CD14-positive monocyte (primary cell): ENCODE measurements around the gene ERO1B. TPM values are rescaled to one million over a fixed set of nuclear protein-coding genes. Genes with fewer than 3 reads are reported as not detected.

Source experiments
- DNase-seq, 3 donors: peaks; one replicate each; pipeline ENCODE4 v3.0.0-alpha.2; 2011 to 2022
- H2AFZ ChIP-seq: 2 replicates; pipeline ENCODE4 v1.6.0; 2012; ENCODE audit warnings: mild to moderate bottlenecking, low read depth, low read length, inconsistent platforms; ENCODE audit not compliant: insufficient read depth, poor library complexity, severe bottlenecking
- H3K27ac ChIP-seq, 2 donors: 1 replicate in 1 of 2; 2 replicates in 1 of 2; pipeline ENCODE4 v1.5.1; 2012 to 2013; ENCODE audit warnings: low read length in 2 of 2, control low read depth in 1 of 2, inconsistent platforms in 1 of 2, low read depth in 1 of 2, mild to moderate bottlenecking in 1 of 2
- H3K27me3 ChIP-seq, 2 donors: one replicate each; pipeline versions ENCODE4 v1.6.0 to v1.6.1; 2011 to 2013; ENCODE audit warnings: low read length in 2 of 2; ENCODE audit not compliant: control insufficient read depth in 2 of 2, insufficient read depth in 2 of 2
- H3K36me3 ChIP-seq, 2 donors: replicated peaks in 1 of 2; 1 replicate in 1 of 2; 2 replicates in 1 of 2; pipeline versions ENCODE4 v1.5.1 to v1.6.1; 2012 to 2013; ENCODE audit warnings: low read length in 2 of 2, control low read depth in 1 of 2, inconsistent platforms in 1 of 2, mild to moderate bottlenecking in 1 of 2; ENCODE audit not compliant: insufficient read depth in 2 of 2, control insufficient read depth in 1 of 2
- H3K4me1 ChIP-seq, 2 donors: 1 replicate in 1 of 2; 2 replicates in 1 of 2; pipeline versions ENCODE4 v1.5.1 to v1.6.1; 2012 to 2013; ENCODE audit warnings: low read length in 2 of 2, control low read depth in 1 of 2, inconsistent platforms in 1 of 2, mild to moderate bottlenecking in 1 of 2, moderate library complexity in 1 of 2; ENCODE audit not compliant: insufficient read depth in 2 of 2, control insufficient read depth in 1 of 2
- H3K4me2 ChIP-seq: replicated peaks from 2 replicates; pipeline ENCODE3; 2012; ENCODE audit warnings: low read length, moderate library complexity, mild to moderate bottlenecking; ENCODE audit not compliant: poor library complexity, severe bottlenecking; ENCODE audit errors: extremely low read depth
- H3K4me3 ChIP-seq, 3 experiments: fragments of 200-600 bp in 1 of 3; sonication (generic) in 1 of 3; replicated peaks in 1 of 3; 1 replicate in 2 of 3; 2 replicates in 1 of 3; pipeline ENCODE4 v1.5.1; 2011 to 2013; ENCODE audit warnings: low read length in 3 of 3, mild to moderate bottlenecking in 3 of 3, control low read depth in 2 of 3, low read depth in 2 of 3, inconsistent platforms in 1 of 3, moderate library complexity in 1 of 3
- H3K79me2 ChIP-seq: 2 replicates; pipeline ENCODE4 v1.6.0; 2012; ENCODE audit warnings: mild to moderate bottlenecking, control low read depth, inconsistent platforms, low read length, moderate library complexity; ENCODE audit not compliant: insufficient read depth
- H3K9ac ChIP-seq: 2 replicates; pipeline ENCODE4 v1.6.0; 2017; ENCODE audit warnings: low read length, mild to moderate bottlenecking; ENCODE audit not compliant: insufficient read depth, poor library complexity, severe bottlenecking
- H3K9me3 ChIP-seq, 2 donors: replicated peaks in 1 of 2; 1 replicate in 1 of 2; 2 replicates in 1 of 2; pipeline versions ENCODE4 v1.5.1 to v1.6.1; 2012 to 2013; ENCODE audit warnings: low read length in 2 of 2, control low read depth in 1 of 2; ENCODE audit not compliant: control insufficient read depth in 1 of 2, insufficient read depth in 1 of 2
- H4K20me1 ChIP-seq: 2 replicates; pipeline ENCODE4 v1.6.0; 2012; ENCODE audit warnings: mild to moderate bottlenecking, low read length, control low read depth, moderate library complexity; ENCODE audit not compliant: insufficient read depth
- H3K27ac Mint-ChIP-seq, 7 donors: one replicate each; pipeline ENCODE4 v1.8.0; 2020; ENCODE audit warnings: mild to moderate bottlenecking in 7 of 7, mixed read lengths in 7 of 7, moderate library complexity in 6 of 7, inconsistent platforms in 2 of 7
- H3K27me3 Mint-ChIP-seq, 3 donors: one replicate each; pipeline ENCODE4 v1.8.0; 2021 to 2022; ENCODE audit warnings: low read depth in 3 of 3, mild to moderate bottlenecking in 3 of 3, mixed read lengths in 3 of 3, moderate library complexity in 3 of 3, inconsistent platforms in 1 of 3
- H3K36me3 Mint-ChIP-seq, 2 donors: one replicate each; pipeline ENCODE4 v1.8.0; 2020; ENCODE audit warnings: mixed read lengths in 2 of 2, inconsistent platforms in 1 of 2, mild to moderate bottlenecking in 1 of 2
- H3K4me1 Mint-ChIP-seq: one replicate; pipeline ENCODE4 v1.8.0; 2020; ENCODE audit warnings: mild to moderate bottlenecking, mixed read lengths
- H3K4me3 Mint-ChIP-seq, 2 donors: one replicate each; pipeline ENCODE4 v1.8.0; 2020; ENCODE audit warnings: mild to moderate bottlenecking in 2 of 2, mixed read lengths in 2 of 2, moderate library complexity in 1 of 2
- H3K9me3 Mint-ChIP-seq, 7 donors: one replicate each; pipeline ENCODE4 v1.8.0; 2020 to 2022; ENCODE audit warnings: mixed read lengths in 7 of 7, mild to moderate bottlenecking in 6 of 7, moderate library complexity in 6 of 7, inconsistent platforms in 2 of 7
- CTCF ChIP-seq: fragments of 200-600 bp; IDR thresholded peaks from one replicate; pipeline ENCODE4 v1.8.0; 2022; ENCODE audit warnings: antibody characterized with exemption, mild to moderate bottlenecking
- WGBS: methylation state at CpG from one replicate; pipeline ENCODE4 v1.1.5; 2013; ENCODE audit warnings: missing lambda C conversion rate; ENCODE audit not compliant: insufficient coverage; 5-methylcytosine and 5-hydroxymethylcytosine counted together
- intact Hi-C, 2 donors: fragments of 100-400 bp; cut with micrococcal nuclease; formaldehyde crosslinking; loops; one replicate each; pipeline versions ENCODE4 v1.15.0 to v1.15.1; 2023
- polyA plus RNA-seq, 3 donors: library from polyadenylated mRNA; depleted of rRNA in 1 of 3; unstranded in 2 of 3; stranded (reverse) in 1 of 3; fragments of 300-500 nt in 2 of 3; fragments of >200 nt in 1 of 3; fragmentation: Illumina TruSeq in 2 of 3; gene quantifications; 1 replicate in 2 of 3; 2 replicates in 1 of 3; pipeline ENCODE4 v1.2.3, GENCODE V29; 2012 to 2021

ERO1B gene
- polyA plus RNA-seq, 3 donors: 2.7 to 4.2 (median 3.2) TPM

- no peak for DNase-seq
- Histone ChIP-seq H3K79me2 (peaks cover 39% of the 10 kb centered on the region), H3K4me2 (peak overlapping the region; percentile 92), H3K4me3 (peak overlapping the region; percentile 85 to 86 (median 86)), H3K9ac (peak overlapping the region; percentile 89), H4K20me1 (no peaks in the 10 kb centered on the region), H3K9me3 (no peaks in the 10 kb centered on the region), H3K36me3 (no peaks in the 10 kb centered on the region), H2AFZ (peak overlapping the region; percentile 96), H3K27ac (no peak overlapping the region), H3K27me3 (no peaks in the 10 kb centered on the region), H3K4me1 (peaks cover 29 to 35% of the 10 kb centered on the region in 2 donors)
- H3K4me3 Mint-ChIP-seq: peak overlapping the region; percentile 96 to 97
- H3K4me1 Mint-ChIP-seq: peaks cover 45% of the 10 kb centered on the region
- WGBS: no CpG with 5 or more reads among the region's 2 CpGs
- no peak for TF ChIP-seq CTCF
- no peaks in the 10 kb centered on the region for H3K36me3 Mint-ChIP-seq
- peak overlapping the region in 1 of 7 donors; percentile 85 for H3K27ac Mint-ChIP-seq
- peaks cover 0 to 3% (median 2%) of the 10 kb centered on the region in 3 donors for H3K27me3 Mint-ChIP-seq
- peaks cover 0 to 2% (median 0%) of the 10 kb centered on the region in 7 donors for H3K9me3 Mint-ChIP-seq
- intact Hi-C loops: loop anchor here in 1 of 2 donors (10.0 kb wide), 3 partner anchors 178 to 512 kb away; partner anchors contain the start of genes LGALS8 and MTR
Observed at GRCh38 chr1:236282719-236283118, 961 bp upstream of the ERO1B start.

- peaks cover 0 to 2% (median 0%) of the 10 kb centered on the region in 7 donors for H3K9me3 Mint-ChIP-seq
- Histone ChIP-seq H3K79me2 (peaks cover 40% of the 10 kb centered on the region), H3K27ac (peak overlapping the region in 1 of 2 donors; percentile 86), H4K20me1 (no peaks in the 10 kb centered on the region), H2AFZ (peak overlapping the region; percentile 96), H3K9me3 (no peaks in the 10 kb centered on the region), H3K27me3 (no peaks in the 10 kb centered on the region), H3K4me2 (peak overlapping the region; percentile 92), H3K36me3 (no peaks in the 10 kb centered on the region), H3K4me1 (peaks cover 29 to 35% of the 10 kb centered on the region in 2 donors), H3K9ac (peak overlapping the region; percentile 89), H3K4me3 (peak overlapping the region; percentile 85 to 86 (median 86))
- peaks cover 45% of the 10 kb centered on the region for H3K4me1 Mint-ChIP-seq
- H3K27me3 Mint-ChIP-seq: peaks cover 0 to 3% (median 2%) of the 10 kb centered on the region in 3 donors
- H3K36me3 Mint-ChIP-seq: no peaks in the 10 kb centered on the region
- DNase-seq: peak in 1 of 3 donors; percentile 26
- WGBS: no CpG with 5 or more reads among the region's 7 CpGs
- TF ChIP-seq CTCF: no peak
- H3K27ac Mint-ChIP-seq: peak overlapping the region in 4 of 7 donors; percentile 65 to 85 (median 68)
- peak overlapping the region; percentile 96 to 97 for H3K4me3 Mint-ChIP-seq
- intact Hi-C loops: loop anchor here in 1 of 2 donors (10.0 kb wide), 3 partner anchors 178 to 512 kb away; partner anchors contain the start of genes LGALS8 and MTR
Observed at GRCh38 chr1:236282425-236282716, 613 bp upstream of the ERO1B start.
